Fibroblast of skin of abdomen (primary cell): ENCODE results near the gene GATA6.
"Not testable (repeated sequence)": the region's sequence is repeated elsewhere in the genome, so short reads cannot be mapped to it uniquely, and the experiment has no call there.

Experiments used
- DNase-seq: peaks from one replicate; pipeline ENCODE4 v3.0.0-alpha.2; 2013

GATA6 gene

DNA sequence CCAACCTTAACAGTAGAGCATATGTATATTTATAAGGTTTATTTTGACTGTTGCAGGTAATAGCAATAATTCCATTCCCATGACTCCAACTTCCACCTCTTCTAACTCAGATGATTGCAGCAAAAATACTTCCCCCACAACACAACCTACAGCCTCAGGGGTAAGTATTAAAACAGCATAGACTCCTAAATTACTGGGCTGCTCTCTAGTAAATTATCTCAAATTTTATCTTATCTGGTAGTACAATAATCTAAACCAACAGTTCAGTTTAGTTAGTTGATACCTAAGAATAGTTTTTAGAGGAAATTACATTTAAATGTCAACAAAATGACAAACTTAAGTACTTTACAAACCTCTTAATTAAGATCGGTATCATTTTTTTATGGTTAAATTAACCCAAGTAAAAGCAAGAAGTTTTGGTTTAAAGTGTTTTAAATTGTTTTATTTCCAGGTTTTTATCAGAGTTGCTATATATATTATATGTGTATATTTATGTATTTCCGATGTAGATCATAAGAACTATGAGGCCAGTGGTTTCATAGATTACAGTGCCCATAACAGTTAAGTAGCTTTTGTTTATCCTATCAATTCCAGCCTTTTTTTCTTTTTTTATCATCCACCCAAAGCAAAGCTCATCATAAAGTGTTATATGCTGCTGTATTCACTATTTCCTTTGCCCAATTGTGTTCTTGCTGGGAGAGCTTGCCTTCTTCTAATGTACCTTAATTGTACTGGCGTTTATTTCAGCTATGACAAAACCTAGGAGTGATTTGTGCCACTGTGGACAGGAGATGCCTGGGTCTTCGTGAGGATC is 13.7 kb downstream of the GATA6 start:
- no peak for DNase-seq

DNA sequence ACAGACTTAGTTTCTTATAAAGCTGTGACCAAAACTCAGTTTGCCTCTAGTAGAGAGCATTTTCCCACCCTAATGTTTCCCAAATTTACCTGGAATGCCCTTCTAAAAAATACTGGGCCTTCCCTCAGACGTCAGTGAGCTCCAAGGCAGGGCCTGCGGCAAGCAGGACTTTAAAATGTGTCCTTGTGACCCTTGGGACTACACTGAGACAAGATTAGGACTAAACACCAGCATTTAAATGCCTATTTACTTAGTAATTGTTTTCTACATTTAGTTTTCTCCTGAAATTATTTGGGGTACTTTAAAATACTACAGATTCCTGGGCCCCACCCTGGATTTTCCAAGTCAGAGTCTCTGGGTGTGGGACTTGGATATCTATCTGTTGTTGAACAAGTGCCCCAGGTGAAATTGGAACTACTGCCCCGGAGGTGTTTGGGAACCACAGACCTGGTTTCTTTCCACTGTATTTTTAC is 14.3 kb downstream of the GATA6 start:
- no peak for DNase-seq

DNA sequence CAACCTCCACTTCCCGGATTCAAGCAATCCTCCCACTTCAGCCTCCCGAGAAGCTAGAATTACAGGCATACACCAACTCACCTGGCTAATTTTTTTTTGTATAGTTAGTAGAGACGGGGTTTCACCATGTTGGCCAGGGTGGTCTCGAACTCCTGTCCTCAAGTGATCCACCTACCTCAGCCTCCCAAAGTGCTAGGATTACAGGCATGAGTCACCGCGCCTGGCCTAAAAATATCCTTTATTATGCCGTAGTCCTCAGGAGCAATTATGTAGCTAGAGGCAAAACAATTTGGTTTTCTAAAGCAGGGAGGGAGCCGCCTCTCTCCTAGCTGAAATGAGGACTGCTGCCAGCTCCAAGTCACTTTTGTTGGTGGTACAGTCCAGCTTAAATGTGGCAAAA is 15.2 kb downstream of the GATA6 start:
- DNase-seq: not testable (repeated sequence)

DNA sequence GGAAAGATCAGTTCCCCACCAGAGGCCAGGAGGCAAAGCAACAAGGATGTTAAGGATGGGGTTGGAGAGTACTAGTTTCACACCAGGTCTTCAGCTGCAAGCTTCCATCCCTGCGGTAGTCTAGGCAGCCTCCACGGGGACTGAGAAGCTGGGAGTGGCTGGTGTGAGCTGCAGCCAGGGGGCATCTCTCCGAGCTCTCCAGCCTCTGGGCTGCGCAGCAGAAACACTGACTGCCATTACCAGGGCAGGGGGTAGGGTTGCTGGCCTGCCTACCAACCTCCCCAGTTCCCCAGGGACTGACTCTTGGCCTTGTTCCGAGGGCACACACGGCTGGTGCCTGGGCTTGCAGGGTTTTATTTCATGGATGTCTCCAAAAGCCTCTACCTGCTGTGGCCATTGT is 15.9 kb downstream of the GATA6 start:
- DNase-seq: no peak

DNA sequence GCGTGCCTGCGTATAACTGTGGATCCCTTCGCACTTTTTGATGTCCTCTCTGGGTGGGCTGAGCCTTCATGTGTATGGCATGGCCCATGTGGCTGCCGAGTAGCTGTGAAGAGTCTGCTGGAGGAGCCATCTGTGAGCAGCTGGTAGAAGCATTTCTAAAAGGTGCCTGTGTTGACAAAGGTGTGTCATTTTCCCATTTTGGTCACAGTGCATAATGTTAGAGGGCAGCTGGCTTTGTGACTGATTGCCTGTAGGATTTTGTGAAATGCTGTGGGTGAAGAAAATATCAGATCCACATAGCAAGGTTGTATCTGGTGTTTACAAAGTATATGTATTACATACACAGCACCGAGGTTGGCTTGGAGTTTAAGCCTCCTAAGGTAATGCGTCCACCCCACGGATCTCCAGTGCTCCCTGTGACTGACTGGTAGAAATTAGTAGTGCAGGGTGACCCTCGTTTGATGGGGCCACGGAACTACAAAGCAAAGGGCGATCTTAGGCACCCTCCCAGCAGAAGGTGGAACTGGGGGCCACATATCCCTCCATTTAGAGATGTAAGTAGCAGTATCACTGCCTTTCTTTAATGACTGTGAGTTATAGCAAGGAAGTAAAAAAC is 16.5 kb downstream of the GATA6 start:
- no peak for DNase-seq

DNA sequence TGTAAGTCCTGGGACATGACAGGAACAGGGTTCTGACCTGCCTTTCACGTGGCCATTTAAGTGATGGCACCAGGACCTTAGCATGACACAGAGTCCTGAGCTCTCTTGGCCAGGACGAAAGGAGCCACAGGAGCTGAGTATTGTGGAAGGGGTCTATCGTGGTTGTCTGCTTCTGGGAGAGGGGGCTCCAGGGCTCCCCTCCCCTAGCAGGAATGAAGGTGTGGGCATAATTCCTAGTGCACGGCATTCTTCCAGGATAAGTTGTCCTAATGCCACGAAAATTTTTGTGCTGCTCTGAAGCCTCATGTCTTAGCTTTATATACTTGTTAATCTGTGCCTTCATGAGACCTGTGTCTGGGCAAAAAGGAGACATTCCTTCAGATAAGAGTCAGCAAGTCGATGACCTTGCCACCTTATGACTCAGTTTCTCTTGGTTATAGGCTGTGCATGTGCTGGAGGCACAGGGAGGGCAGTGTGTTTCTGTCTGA is 17.1 kb downstream of the GATA6 start:
- DNase-seq: no peak

DNA sequence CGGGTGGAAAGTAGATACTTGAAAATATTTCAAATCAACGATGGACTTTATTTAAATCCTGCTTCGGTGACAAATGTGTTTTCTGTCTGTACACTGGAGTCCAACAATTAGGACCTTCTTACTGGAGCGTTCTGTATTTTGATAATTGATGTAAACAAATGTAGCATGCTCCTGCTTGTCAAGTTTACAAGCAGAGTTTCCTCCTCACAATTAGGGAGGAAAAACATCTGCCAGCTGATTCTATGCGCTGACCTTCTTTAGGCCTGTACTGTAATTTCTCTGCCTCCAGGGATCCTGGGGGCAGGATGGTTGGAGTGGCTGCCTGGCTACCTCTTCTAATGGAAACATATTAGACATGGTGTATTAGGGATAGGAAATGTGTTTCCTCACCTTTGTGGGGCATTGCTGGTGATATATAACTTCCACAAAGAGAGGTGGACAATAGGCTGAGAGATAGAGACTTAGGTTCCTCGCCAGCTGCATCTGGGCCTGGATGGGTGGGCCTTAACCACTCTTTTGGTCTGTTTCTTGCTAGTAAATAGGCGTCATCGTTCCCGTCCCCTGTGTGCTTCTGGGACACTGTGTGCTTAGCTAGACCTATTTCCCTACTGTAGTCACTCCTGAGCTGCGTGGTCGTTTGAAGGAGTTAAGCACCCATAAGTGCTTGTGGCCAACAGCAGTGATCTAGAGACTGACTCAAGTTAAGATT is 19.3 kb downstream of the GATA6 start:
- no peak for DNase-seq

DNA sequence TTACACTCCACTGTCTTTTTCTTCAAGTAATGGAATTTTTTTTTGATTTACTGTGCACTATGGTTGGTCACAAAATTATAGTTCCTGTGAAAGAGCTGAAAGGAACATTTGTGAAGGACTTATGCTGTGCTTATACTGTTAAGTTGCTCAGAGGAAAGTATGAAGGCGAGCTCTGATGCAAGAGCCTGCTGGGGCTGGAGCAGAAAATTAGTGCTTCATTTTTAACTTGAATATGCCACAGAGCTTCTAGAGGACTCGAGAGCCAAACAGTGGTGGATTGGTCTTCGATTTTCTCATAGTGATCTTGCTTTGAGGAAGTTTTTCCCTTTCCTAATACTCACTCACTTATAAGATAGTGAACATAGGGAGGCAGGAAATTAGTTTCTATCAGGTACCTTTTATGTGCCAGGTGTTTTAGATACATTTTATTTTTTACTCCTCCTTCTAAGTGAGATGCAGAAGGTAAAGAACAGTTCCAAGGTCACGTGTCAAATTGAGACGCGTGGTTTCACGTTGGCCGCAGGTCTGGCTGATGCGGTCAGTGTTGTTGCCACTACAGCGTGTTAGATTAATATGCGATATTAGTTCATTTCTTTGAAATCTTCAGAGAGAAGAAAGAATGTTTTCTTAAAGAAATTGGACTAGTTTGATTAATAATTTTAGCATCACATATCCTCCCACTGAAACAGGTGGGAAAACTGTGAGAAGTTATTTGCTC is 20.2 kb downstream of the GATA6 start:
- DNase-seq: no peak

DNA sequence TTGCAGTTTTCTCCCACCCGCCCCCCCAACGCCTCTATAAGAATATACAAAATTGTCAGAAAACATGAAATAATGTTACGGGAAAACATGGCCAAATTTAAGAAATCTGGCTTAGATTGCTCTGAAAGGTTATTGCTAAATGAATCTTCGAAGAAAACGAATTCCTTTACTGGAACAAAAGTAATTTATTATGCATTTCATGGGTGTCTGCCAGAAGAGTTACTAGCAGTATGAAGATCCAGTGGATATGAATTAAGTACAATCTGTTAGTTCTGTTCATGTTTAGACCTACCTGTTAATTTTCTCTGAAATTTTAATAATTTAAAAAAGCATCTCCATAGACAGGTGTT is 21.9 kb downstream of the GATA6 start:
- no peak for DNase-seq

DNA sequence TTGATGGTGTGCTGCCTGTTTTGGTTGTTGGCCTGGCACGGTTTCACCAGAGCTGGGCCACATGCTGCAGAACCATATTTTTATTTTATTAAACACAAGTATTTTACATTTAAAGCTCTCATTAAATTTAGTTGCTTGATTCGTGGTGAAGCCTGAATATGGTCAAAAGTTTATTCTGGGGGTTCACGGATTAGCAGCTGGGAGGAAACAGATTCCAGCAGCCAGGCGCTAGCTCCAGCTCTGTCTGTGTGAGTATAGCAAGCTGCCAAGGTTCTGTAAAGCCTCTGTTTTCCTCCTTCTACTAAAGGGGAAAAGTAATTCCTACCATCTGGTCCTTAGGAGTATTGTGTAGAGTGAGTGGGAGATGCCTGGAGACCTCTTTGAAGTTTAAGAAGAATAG is 22.5 kb downstream of the GATA6 start:
- peak; percentile 47 for DNase-seq

DNA sequence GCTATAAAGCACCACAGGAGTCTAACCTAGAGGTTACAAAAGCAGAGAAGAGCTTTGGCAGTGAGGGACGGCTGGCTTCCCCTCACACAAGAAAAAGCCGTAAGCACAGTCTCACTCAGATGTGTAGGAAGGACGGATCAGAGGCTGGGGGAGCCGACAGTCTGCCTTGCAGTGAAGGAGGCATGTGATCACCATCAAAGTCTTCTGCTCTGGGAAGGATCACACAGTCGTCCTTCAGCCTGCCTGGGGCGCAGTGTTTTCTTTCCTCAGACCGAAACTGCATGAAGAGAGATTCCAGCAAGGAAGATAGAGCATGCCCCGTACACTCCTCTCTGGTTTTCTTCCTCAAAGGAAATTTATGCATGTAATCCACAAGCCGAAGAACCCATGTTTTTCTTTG is 24.1 kb downstream of the GATA6 start:
- DNase-seq: peak; percentile 13

DNA sequence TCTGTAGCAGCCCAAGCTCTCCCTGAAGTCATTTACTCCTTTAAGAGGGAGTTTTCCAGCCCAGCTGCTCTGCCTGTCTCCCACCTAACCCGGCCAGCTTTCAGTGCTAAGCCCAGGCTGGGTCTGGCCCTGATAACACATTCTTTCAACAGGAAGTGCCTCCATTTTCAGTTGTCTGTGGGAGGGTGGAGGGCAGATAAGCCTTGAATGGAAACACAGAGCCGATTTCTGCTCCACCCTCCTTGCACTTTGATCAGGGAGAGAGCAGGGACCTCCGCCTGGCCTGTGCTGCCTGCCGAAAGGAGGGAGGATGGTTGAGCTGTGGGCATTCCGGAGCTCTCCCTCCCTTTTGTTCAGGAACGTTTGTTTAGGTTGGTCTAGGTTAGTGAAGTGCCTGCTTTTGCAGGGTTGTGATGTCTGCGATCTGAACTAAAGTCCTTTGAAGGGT is 24.8 kb downstream of the GATA6 start:
- DNase-seq: no peak

DNA sequence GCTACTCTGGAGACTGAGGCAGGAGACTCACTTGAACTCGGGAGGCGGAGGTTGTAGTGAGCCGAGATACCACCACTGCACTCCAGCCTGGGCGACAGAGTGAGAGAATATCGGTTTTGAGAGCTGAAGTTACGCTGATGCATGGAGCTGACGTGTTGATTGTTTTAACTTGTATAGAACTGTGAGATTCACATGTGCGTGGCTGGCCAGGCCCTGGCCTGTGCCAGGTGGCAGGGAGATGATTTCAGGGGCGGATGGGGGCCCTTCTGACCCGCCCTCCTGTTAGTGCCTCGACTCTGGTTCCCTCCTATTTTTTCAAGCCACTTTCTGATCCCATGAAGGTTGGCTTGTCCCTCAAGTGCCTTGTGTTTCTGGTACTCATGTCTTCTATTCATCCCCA is 25.7 kb downstream of the GATA6 start:
- DNase-seq: no peak

DNA sequence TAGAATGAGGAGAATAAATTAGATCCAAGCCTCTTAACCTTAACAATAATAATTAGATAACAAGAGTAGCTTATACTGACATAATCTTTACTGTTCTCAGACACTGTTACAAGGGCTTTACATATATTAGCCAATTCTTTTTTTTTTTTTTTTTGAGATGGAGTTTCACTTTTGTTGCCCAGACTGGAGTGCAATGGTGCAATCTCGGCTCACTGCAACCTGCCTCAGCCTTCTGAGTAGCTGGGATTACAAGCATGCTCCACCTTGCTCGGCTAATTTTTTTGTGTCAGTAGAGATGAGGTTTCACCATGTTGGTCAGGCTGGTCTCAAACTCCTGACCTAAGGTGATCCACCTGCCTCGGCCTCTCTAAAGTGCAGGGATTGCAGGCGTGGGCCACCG is 27.6 kb downstream of the GATA6 start:
- not testable (repeated sequence) for DNase-seq

DNA sequence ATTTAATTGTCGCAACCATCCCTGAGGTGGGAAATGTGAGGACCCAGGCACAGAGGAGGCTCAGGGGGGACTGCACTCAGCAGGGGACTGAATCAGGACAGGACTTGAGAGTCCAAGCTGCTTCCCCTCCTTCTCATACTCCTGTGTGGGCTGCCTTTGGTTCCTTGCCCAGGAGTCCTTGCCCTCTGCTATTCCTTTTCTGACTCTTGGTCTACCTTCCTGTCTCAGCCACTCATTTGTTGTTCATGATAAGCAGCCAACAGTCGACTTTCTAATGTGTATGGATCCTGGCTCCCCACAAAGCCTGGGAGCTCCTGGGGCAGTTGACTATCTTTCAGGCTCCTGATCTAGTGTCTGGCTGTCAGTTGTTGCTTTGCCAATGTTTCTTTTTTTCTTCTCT is 28.3 kb downstream of the GATA6 start:
- no peak for DNase-seq

DNA sequence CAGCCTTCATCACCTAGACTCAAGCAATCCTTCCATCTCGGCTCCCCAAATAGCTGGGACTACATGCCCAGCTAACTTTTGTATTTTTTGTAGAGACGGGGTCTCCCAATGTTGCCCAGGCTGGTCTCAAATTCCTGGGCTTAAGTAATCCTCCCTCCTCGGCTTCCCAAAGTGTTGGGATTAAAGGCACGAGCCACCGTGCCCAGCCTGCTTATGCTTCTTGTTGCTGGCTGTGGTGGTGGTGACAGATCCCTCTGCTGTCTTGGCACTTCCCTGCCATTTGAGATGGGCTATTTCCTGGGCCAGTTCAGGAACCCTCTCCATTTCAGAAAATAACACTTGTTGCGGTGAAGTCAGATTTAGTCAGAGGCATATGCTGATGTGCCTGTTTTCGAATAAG is 28.8 kb downstream of the GATA6 start:
- no peak for DNase-seq

DNA sequence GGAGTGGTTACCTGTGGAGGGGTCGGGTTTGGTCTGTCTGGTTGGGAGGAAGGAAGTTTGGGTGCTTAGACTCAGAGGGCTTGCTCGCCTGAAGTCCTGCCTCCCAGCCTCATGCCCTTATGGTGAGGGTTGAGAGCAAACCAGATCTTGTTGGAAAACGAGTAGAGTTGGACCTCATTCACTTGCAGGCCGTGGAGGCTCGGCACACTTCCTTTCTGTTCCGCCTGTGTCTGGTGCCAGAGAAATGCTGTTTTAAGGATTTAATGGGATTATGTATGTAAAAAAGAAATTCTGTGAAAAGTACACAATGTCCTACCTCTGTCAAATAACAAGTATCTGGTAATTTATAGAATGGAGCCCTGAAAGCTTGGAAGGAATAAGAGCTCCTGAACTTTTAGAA is 29.6 kb downstream of the GATA6 start:
- DNase-seq: no peak

DNA sequence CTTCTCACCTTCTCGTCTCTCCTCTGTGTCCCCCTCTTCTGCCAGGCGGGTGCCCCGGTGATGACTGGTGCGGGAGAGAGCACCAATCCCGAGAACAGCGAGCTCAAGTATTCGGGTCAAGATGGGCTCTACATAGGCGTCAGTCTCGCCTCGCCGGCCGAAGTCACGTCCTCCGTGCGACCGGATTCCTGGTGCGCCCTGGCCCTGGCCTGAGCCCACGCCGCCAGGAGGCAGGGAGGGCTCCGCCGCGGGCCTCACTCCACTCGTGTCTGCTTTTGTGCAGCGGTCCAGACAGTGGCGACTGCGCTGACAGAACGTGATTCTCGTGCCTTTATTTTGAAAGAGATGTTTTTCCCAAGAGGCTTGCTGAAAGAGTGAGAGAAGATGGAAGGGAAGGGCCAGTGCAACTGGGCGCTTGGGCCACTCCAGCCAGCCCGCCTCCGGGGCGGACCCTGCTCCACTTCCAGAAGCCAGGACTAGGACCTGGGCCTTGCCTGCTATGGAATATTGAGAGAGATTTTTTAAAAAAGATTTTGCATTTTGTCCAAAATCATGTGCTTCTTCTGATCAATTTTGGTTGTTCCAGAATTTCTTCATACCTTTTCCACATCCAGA is 31.3 kb downstream of the GATA6 start:
- no peak for DNase-seq

DNA sequence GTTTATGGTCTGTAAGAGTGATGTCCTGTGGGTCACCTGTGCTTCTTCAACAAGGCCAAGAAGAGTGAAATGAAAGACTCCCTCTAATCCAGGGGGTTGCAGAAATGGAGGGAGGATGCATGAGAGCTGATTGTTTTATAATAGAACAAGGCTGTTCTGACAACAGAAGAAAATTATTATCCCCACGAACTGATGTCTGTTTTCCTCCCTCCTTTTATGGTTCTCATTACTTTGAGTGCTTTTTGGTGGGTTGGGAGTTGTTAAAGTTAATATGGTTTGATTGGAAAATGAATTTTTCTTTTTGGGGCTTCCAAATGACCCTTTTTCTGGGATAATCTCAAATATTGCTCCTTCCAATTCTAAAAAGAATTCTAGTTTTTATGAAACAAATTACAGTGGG is 33.6 kb downstream of the GATA6 start:
- no peak for DNase-seq

DNA sequence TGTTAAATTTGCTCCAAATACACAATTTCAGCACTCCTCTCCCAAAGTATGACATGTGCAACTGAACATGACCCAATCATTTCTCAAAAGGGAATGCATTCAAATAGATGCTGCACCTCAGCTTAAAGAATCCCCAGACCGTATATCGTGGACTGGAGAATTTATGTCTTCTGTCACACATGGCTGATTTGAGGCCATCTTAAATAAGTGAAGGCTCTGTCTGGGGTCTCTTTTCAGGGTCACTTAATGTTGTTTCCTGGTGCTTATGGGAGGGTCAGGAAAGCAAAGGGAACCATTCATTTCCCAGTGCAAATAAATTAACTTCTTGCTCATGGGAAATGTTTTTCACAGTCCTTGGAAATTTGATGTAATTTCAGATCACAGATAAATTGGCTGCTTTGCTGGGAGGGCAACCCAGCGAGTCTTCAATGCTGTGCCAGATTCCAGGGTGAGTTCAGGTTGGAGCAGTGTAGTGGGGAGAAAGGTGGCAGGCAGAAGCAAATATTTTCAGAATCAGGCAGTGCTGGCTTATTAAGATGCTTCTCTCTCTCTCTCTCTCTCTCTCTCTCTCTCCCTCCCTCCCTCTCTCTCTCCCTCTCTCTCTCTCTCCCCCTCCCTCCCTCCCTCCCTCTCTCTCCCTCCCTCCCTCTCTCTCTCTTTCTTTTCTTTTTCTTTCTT is 34.3 kb downstream of the GATA6 start:
- DNase-seq: no peak

DNA sequence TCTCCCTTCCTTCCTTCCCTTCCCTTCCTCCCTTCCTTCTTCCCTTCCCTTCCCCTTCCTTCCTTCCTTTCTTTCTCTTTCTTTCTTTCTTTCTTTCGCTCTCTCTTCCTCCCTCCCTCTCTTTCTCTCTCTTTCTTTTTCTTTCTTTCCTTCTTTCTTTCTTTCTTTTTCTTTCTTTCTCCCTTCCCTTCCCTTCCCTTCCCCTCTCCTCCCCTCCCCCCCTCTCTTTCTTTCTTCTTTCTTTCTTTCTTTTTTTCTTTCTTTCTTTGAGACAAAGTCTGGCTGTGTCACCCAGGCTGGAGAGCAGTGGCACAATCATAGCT is 34.8 kb downstream of the GATA6 start:
- no peak for DNase-seq

DNA sequence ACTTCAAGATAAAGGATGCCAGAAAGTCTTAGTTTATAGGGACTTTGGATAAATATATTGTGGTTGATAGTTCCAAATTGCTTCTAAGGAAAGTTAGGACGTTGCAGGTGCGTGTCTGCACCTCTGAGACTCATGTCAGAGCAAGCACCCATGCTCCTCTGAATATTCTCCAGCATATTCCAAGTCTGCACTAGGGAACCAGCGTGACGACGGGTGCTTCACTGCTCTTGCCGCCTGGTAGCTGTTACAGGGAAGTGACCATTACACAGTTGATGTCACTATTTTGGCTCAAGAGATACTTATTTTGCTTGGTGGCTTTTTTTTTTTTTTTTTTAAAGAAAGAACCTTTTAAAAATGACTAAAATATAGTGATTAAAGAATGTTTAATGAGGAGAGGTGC is 35.6 kb downstream of the GATA6 start:
- DNase-seq: no peak
